Caco-2 (cell line): ENCODE measurements around the gene RAI1. TPM values are rescaled to one million over a fixed set of nuclear protein-coding genes. Genes with fewer than 3 reads are reported as not detected.

Experiments
- BruUV-seq: library from RNA; stranded (reverse); fragments of 400-500 nt; replicated peaks from 2 replicates; lab custom pipeline; 2021; lab: Mats Ljungman, UMichigan
- CTCF ChIA-PET: fragments of 300-600 bp; sonication (Branson Sonifier 250); formaldehyde crosslinking; loops from one replicate; lab custom pipeline; 2022; ENCODE audit warnings: antibody characterized with exemption; lab: Charles Lee
- POLR2A ChIA-PET: fragments of 300-600 bp; sonication (Branson Sonifier 250); formaldehyde crosslinking; loops from one replicate; lab custom pipeline; 2022; ENCODE audit warnings: antibody characterized with exemption; lab: Charles Lee
- DNase-seq, 2 experiments: peaks; one replicate each; pipeline versions ENCODE4 v3.0.0 to v3.0.0-alpha.2; 2020 to 2022
- H3K27me3 ChIP-seq: replicated peaks from 2 replicates; pipeline ENCODE4 v1.6.0; 2011; ENCODE audit warnings: low read length; ENCODE audit not compliant: control insufficient read depth, insufficient read depth
- H3K36me3 ChIP-seq: 2 replicates; pipeline ENCODE4 v1.5.1; 2011; ENCODE audit warnings: low read length; ENCODE audit not compliant: control insufficient read depth, insufficient read depth
- H3K4me1 ChIP-seq: fragments of 250-450 bp; sonication (Bioruptor Pico); 2 replicates; pipeline ENCODE4 v1.5.1; 2020; ENCODE audit warnings: mild to moderate bottlenecking
- H3K4me3 ChIP-seq: 2 replicates; pipeline ENCODE4 v1.5.1; 2011; ENCODE audit warnings: low read depth, mild to moderate bottlenecking, control low read depth, low read length
- H3K9me3 ChIP-seq: fragments of 250-450 bp; sonication (Bioruptor Pico); 2 replicates; pipeline ENCODE4 v1.5.1; 2020; ENCODE audit warnings: mild to moderate bottlenecking, moderate library complexity
- H3K27ac Mint-ChIP-seq: one replicate; pipeline ENCODE4 v1.8.0; 2022; ENCODE audit warnings: mixed read lengths; ENCODE audit not compliant: unreplicated experiment
- H3K27me3 Mint-ChIP-seq: one replicate; pipeline ENCODE4 v1.8.0; 2022; ENCODE audit warnings: mixed read lengths; ENCODE audit not compliant: insufficient read depth, unreplicated experiment
- H3K36me3 Mint-ChIP-seq: one replicate; pipeline ENCODE4 v1.8.0; 2022; ENCODE audit warnings: mild to moderate bottlenecking, mixed read lengths; ENCODE audit not compliant: insufficient read depth, unreplicated experiment
- H3K4me1 Mint-ChIP-seq: one replicate; pipeline ENCODE4 v1.8.0; 2022; ENCODE audit warnings: low read depth, mixed read lengths; ENCODE audit not compliant: unreplicated experiment
- H3K4me3 Mint-ChIP-seq: one replicate; pipeline ENCODE4 v1.8.0; 2022; ENCODE audit warnings: mild to moderate bottlenecking, moderate library complexity, mixed read lengths; ENCODE audit not compliant: unreplicated experiment
- H3K9me3 Mint-ChIP-seq: one replicate; pipeline ENCODE4 v1.8.0; 2022; ENCODE audit warnings: mixed read lengths; ENCODE audit not compliant: unreplicated experiment
- intact Hi-C: fragments of 100-400 bp; cut with micrococcal nuclease; formaldehyde crosslinking; loops from one replicate; pipeline ENCODE4 v1.10.0; 2022; ENCODE audit not compliant: unreplicated experiment
- total RNA-seq: library from RNA; stranded (reverse); gene quantifications from 2 replicates; pipeline ENCODE4 v1.2.3, GENCODE V29; 2022
- TF ChIP-seq, protein P1 (sequence below), 2 experiments: fragments of 200-600 bp in 1 of 2; IDR thresholded peaks; 1 replicate in 1 of 2; 2 replicates in 1 of 2; pipeline versions ENCODE4 v1.5.1 to v1.8.0; 2011 to 2022; ENCODE audit warnings: antibody characterized with exemption in 1 of 2, control low read depth in 1 of 2, inconsistent platforms in 1 of 2, low read depth in 1 of 2, low read length in 1 of 2, mild to moderate bottlenecking in 1 of 2, moderate library complexity in 1 of 2; ENCODE audit not compliant: insufficient read depth in 1 of 2, severe bottlenecking in 1 of 2, unreplicated experiment in 1 of 2

The RAI1 gene
- total RNA-seq, 1 experiment from 2014 or later: 44.3 TPM

DNA sequence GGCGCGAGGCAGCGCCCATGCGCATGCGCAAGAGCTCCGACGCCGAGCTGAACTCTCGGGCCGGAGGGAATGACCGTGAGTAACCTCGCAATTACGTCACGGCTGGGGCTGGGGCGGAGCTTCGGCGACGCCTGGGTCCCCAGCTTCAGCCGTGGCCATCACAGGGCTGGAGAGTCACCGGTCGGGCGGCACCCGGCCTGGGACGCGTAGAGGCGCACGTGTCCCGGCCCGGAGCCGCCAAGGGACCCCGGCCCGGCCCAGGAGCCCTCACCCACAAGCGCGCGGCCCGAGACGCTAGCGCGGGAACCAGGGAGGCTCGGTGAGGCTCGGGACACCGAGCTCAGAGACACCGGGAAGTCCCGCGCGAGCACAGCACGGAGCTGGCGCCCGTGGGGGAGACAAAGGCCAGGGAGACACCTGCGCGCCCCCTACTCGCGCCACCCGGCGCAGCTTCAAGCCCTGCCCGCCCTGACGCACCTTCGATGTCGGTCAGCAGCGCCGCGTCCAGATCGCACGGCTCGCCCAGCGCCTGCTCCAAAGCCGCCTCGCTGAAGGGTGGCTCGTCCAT lies 155.1 kb downstream of the RAI1 start:
- no TSS peak for BruUV-seq
- peaks cover 38% of the 10 kb centered on the region for H3K4me1 Mint-ChIP-seq
- H3K9me3 Mint-ChIP-seq: no peaks in the 10 kb centered on the region
- Histone ChIP-seq H3K27me3 (no peaks in the 10 kb centered on the region), H3K9me3 (no peaks in the 10 kb centered on the region), H3K4me3 (peak overlapping the region; percentile 98), H3K4me1 (peaks cover 46% of the 10 kb centered on the region), H3K36me3 (no peaks in the 10 kb centered on the region; the same call in 1 of the 2 replicates)
- H3K36me3 Mint-ChIP-seq: peaks cover 63% of the 10 kb centered on the region
- no peaks in the 10 kb centered on the region for H3K27me3 Mint-ChIP-seq
- ChIA-PET POLR2A (interaction anchor here (0.5 to 1.9 kb wide), 29 partner anchors 10 to 1398 kb away, joined by 3 to 18 read pairs (median 4); partner anchors contain the start of genes DRC3, RASD1 and TOM1L2), CTCF (interaction anchor here (0.6 to 1.6 kb wide), 10 partner anchors 9 to 1341 kb away, joined by 3 to 8 read pairs (median 4); partner anchors contain the start of genes DRC3 and TOM1L2)
- H3K27ac Mint-ChIP-seq: peak overlapping the region; percentile 98
- intact Hi-C loops: no loop called here
- peak overlapping the region; percentile 82 for H3K4me3 Mint-ChIP-seq
- TF ChIP-seq, protein P1, sequence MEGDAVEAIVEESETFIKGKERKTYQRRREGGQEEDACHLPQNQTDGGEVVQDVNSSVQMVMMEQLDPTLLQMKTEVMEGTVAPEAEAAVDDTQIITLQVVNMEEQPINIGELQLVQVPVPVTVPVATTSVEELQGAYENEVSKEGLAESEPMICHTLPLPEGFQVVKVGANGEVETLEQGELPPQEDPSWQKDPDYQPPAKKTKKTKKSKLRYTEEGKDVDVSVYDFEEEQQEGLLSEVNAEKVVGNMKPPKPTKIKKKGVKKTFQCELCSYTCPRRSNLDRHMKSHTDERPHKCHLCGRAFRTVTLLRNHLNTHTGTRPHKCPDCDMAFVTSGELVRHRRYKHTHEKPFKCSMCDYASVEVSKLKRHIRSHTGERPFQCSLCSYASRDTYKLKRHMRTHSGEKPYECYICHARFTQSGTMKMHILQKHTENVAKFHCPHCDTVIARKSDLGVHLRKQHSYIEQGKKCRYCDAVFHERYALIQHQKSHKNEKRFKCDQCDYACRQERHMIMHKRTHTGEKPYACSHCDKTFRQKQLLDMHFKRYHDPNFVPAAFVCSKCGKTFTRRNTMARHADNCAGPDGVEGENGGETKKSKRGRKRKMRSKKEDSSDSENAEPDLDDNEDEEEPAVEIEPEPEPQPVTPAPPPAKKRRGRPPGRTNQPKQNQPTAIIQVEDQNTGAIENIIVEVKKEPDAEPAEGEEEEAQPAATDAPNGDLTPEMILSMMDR (IDR thresholded peaks at IDR 0.05; ENCODE audit: insufficient read depth in 1 of 2, low read depth in 1 of 2, low read length in 1 of 2, severe bottlenecking in 1 of 2, unreplicated experiment in 1 of 2): no peak
- peak; percentile 98 to 99 for DNase-seq

DNA sequence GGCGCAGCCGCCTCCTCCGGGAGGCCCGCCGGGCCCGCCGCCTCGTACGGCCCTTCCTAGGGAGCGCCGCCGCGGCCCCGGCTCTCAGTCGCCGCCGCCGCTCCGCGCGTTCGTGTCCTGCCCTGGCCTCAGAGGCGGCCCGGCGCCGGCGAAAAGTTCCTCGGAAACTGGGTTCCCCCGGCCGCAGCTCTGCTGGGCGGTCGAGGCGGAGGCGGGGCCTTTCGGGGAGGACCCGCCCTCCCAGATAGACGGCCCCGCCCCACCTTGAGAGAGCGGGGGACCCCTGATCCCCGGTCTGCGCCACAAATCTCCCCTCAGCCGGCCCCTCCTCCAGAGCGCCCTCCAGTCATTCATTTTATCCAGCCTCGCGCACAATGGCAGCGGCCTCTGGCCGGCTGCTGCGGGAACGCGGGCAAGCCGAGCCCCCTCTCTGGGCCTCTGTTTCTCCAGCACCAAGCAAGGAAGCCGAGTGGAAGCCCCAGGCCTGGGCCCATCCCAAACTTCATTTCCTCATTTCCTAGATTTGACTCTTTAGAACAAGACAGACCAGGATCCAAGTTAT lies 155.6 kb downstream of the RAI1 start, which contains the start of gene SREBF1:
Gene SREBF1 (minus strand): TSS at position 169 of the 562 bp plus-strand sequence. CDS start 169 bp downstream, outside the sequence.
- Mint-ChIP-seq H3K36me3 (peaks cover 58% of the 10 kb centered on the region), H3K9me3 (no peaks in the 10 kb centered on the region), H3K4me3 (peak within 1 kb of the TSS; percentile 82), H3K4me1 (peaks cover 38% of the 10 kb centered on the region), H3K27ac (peak within 1 kb of the TSS; percentile 98), H3K27me3 (no peaks in the 10 kb centered on the region)
- TF ChIP-seq, protein P1 (IDR thresholded peaks at IDR 0.05; ENCODE audit: insufficient read depth in 1 of 2, low read depth in 1 of 2, low read length in 1 of 2, severe bottlenecking in 1 of 2, unreplicated experiment in 1 of 2): no peak
- Histone ChIP-seq H3K4me3 (peak within 1 kb of the TSS; percentile 98), H3K4me1 (peaks cover 49% of the 10 kb centered on the region), H3K27me3 (no peaks in the 10 kb centered on the region), H3K9me3 (no peaks in the 10 kb centered on the region), H3K36me3 (no peaks in the 10 kb centered on the region; the same call in 1 of the 2 replicates)
- DNase-seq: peak; percentile 62 to 74
- ChIA-PET POLR2A (interaction anchor here (0.6 to 1.9 kb wide), 14 partner anchors 10 to 1398 kb away, joined by 3 to 18 read pairs (median 6); no protein-coding TSS in a partner anchor), CTCF (interaction anchor here (1.2 to 1.6 kb wide), 5 partner anchors 10 to 84 kb away, joined by 3 to 8 read pairs (median 4); no protein-coding TSS in a partner anchor)
- BruUV-seq: no TSS peak
- intact Hi-C loops: no loop called here

DNA sequence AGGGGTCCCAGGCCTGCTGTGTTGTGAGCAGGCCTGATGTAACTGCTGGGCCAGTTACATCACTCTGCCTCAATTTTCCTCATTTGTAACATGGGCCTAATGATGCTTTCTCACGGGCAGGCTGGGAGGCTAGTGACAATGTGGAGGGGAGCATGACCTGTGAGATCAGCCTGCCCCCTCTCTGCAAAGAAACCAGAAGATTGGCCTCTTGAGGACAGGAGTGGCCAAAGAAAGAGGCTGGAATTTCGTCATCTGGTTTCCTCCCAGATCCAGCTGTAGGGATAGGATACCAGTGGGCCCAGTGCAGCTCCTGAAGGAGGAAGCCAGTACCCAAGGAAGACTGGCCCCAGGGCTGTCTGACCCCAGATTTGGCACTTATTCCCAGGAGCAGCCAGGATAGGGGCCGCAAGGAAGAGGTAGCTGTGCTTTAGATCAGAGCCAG lies 156.1 kb downstream of the RAI1 start:
- DNase-seq: peak; percentile 66 to 68
- Histone ChIP-seq H3K27me3 (no peaks in the 10 kb centered on the region), H3K4me1 (peaks cover 49% of the 10 kb centered on the region), H3K4me3 (peak overlapping the region; percentile 98), H3K36me3 (no peaks in the 10 kb centered on the region; the same call in 1 of the 2 replicates), H3K9me3 (no peaks in the 10 kb centered on the region)
- Mint-ChIP-seq H3K27me3 (no peaks in the 10 kb centered on the region), H3K4me3 (peak overlapping the region; percentile 82), H3K4me1 (peaks cover 35% of the 10 kb centered on the region), H3K27ac (peak overlapping the region; percentile 98), H3K9me3 (no peaks in the 10 kb centered on the region), H3K36me3 (peaks cover 58% of the 10 kb centered on the region)
- BruUV-seq: TSS peak; percentile 53
- intact Hi-C loops: no loop called here
- TF ChIP-seq, protein P1 (IDR thresholded peaks at IDR 0.05; ENCODE audit: insufficient read depth in 1 of 2, low read depth in 1 of 2, low read length in 1 of 2, severe bottlenecking in 1 of 2, unreplicated experiment in 1 of 2): no peak
- CTCF ChIA-PET: interaction anchor here (1.2 to 1.3 kb wide), 2 partner anchors 10 to 82 kb away, joined by 3 to 5 read pairs; no protein-coding TSS in a partner anchor
- POLR2A ChIA-PET: interaction anchor here (0.9 to 1.9 kb wide), 4 partner anchors 11 to 135 kb away, joined by 4 to 18 read pairs (median 8); partner anchors contain the start of genes DRC3 and TOM1L2
